A549 (cell line): ENCODE measurements around the gene CDC6. TPM values are rescaled to one million over a fixed set of nuclear protein-coding genes. Genes with fewer than 3 reads are reported as not detected.

Source experiments
- ATAC-seq, 2 experiments: fragments of 200-7000 bp in 1 of 2; fragments of >200 bp in 1 of 2; cut with Nextera tagmentation in 1 of 2; cut with Tn5 transposase in 1 of 2; 3 replicates each; pipeline versions ENCODE4 v1.8.0 to v1.9.1; 2018 to 2020; ENCODE audit warnings: mild to moderate bottlenecking in 1 of 2, moderate library complexity in 1 of 2
- CTCF ChIA-PET: fragments of 300-600 bp; sonication (Branson Sonifier 250); formaldehyde crosslinking; extraction: SDS; loops from one replicate; lab custom pipeline; 2021; ENCODE audit warnings: antibody characterized with exemption, inconsistent platforms; lab: Yijun Ruan, JAX
- POLR2A ChIA-PET: fragments of 350-600 bp; formaldehyde crosslinking; extraction: SDS; loops from one replicate; lab custom pipeline; 2021; ENCODE audit warnings: antibody characterized with exemption, inconsistent platforms; lab: Yijun Ruan, JAX
- DNase-seq, 2 experiments: peaks; one replicate each; pipeline versions ENCODE4 v3.0.0 to v3.0.0-alpha.2; 2011 to 2016; ENCODE audit warnings: low read depth in 1 of 2, low spot score in 1 of 2
- FAIRE-seq: peaks from 2 replicates; lab custom pipeline; 2011; peaks lifted over from hg19 to GRCh38; lab: Jason Lieb, UNC
- H3K27ac ChIP-seq, 2 experiments: fragments of >200 bp; sonication (Bioruptor Twin); formaldehyde crosslinking; 3 replicates each; pipeline ENCODE4 v1.5.1; 2016 to 2017
- H3K4me1 ChIP-seq: fragments of >200 bp; sonication (Bioruptor Twin); formaldehyde crosslinking; 3 replicates; pipeline ENCODE4 v1.6.1; 2016
- H3K4me2 ChIP-seq: fragments of >200 bp; sonication (Bioruptor Twin); formaldehyde crosslinking; 3 replicates; pipeline ENCODE4 v1.6.1; 2016
- H3K4me3 ChIP-seq: fragments of >200 bp; sonication (Bioruptor Twin); formaldehyde crosslinking; 3 replicates; pipeline ENCODE4 v1.5.1; 2016
- H3K9me3 ChIP-seq: fragments of >200 bp; sonication (Bioruptor Twin); formaldehyde crosslinking; 3 replicates; pipeline ENCODE4 v1.6.1; 2016
- E2F6 ChIP-seq: IDR thresholded peaks from 2 replicates; pipeline ENCODE4 v1.6.1; 2012; ENCODE audit warnings: low read depth, borderline replicate concordance
- EHMT2 ChIP-seq: fragments of 200-600 bp; sonication (generic); IDR thresholded peaks from 2 replicates; pipeline ENCODE4 v1.6.1; 2016; ENCODE audit warnings: antibody characterized with exemption, low read depth, mild to moderate bottlenecking, moderate library complexity
- ELK1 ChIP-seq: fragments of 150-350 bp; IDR thresholded peaks from 2 replicates; pipeline ENCODE4 v1.6.1; 2014; ENCODE audit warnings: low read depth, mild to moderate bottlenecking, low read length
- FOSL2 ChIP-seq, 2 experiments: fragments of 450-650 bp in 1 of 2; fragments of >200 bp in 1 of 2; sonication (Bioruptor Twin) in 1 of 2; formaldehyde crosslinking; IDR thresholded peaks; 2 replicates each; pipeline versions ENCODE4 v1.5.0 to v1.6.1; 2016 to 2020; ENCODE audit warnings: mild to moderate bottlenecking in 1 of 2, moderate library complexity in 1 of 2
- FOXS1 ChIP-seq: fragments of 250-450 bp; sonication (Bioruptor Pico); IDR thresholded peaks from 2 replicates; pipeline ENCODE4 v1.5.0; 2020; ENCODE audit warnings: mild to moderate bottlenecking, moderate library complexity
- JUN ChIP-seq, 2 experiments: fragments of >200 bp; sonication (Bioruptor Twin); formaldehyde crosslinking; IDR thresholded peaks; 2 replicates in 1 of 2; 3 replicates in 1 of 2; pipeline ENCODE4 v1.6.1; 2016 to 2017
- MAFK ChIP-seq: fragments of 450-650 bp; IDR thresholded peaks from 2 replicates; pipeline ENCODE4 v1.6.1; 2014; ENCODE audit not compliant: partially characterized antibody
- MAX ChIP-seq: IDR thresholded peaks from 2 replicates; pipeline ENCODE4 v1.6.1; 2012
- MAZ ChIP-seq: fragments of 150-350 bp; IDR thresholded peaks from 2 replicates; pipeline ENCODE4 v1.6.1; 2014; ENCODE audit warnings: antibody characterized with exemption, low read depth, low read length, borderline replicate concordance
- MYC ChIP-seq: IDR thresholded peaks from 2 replicates; pipeline ENCODE4 v1.6.1; 2012; ENCODE audit warnings: mild to moderate bottlenecking, inconsistent platforms, low read length, improper control_type of control experiment, borderline replicate concordance
- NR3C1 ChIP-seq: fragments of >200 bp; sonication (Bioruptor Twin); formaldehyde crosslinking; IDR thresholded peaks from 3 replicates; pipeline ENCODE4 v1.6.1; 2017
- PHF8 ChIP-seq: fragments of 200-600 bp; sonication (generic); IDR thresholded peaks from 2 replicates; pipeline ENCODE4 v1.6.1; 2016; ENCODE audit warnings: low read depth, mild to moderate bottlenecking, antibody characterized with exemption, moderate library complexity, borderline replicate concordance
- RAD21 ChIP-seq, 2 experiments: fragments of >200 bp in 1 of 2; sonication (Bioruptor Twin) in 1 of 2; formaldehyde crosslinking in 1 of 2; IDR thresholded peaks in 1 of 2; conservative IDR thresholded peaks in 1 of 2; 2 replicates in 1 of 2; 3 replicates in 1 of 2; pipeline ENCODE4 v1.6.1; 2012 to 2018; ENCODE audit warnings: inconsistent platforms in 1 of 2
- RARB ChIP-seq: fragments of 250-450 bp; sonication (Bioruptor Pico); IDR thresholded peaks from 2 replicates; pipeline ENCODE4 v1.8.0; 2021; ENCODE audit warnings: mild to moderate bottlenecking, moderate library complexity
- RCOR1 ChIP-seq: fragments of 150-350 bp; IDR thresholded peaks from 2 replicates; pipeline ENCODE4 v1.6.1; 2014; ENCODE audit warnings: antibody characterized with exemption, low read length, low read depth
- RNF2 ChIP-seq: fragments of 200-600 bp; sonication (generic); IDR thresholded peaks from 2 replicates; pipeline ENCODE4 v1.6.1; 2016; ENCODE audit warnings: low read depth, mild to moderate bottlenecking, antibody characterized with exemption, moderate library complexity, borderline replicate concordance
- SMC3 ChIP-seq: fragments of >200 bp; sonication (Bioruptor Twin); formaldehyde crosslinking; IDR thresholded peaks from 3 replicates; pipeline ENCODE4 v1.6.1; 2018; ENCODE audit warnings: inconsistent platforms
- TP53 ChIP-seq: fragments of 250-450 bp; sonication (Bioruptor Pico); IDR thresholded peaks from 2 replicates; pipeline ENCODE4 v1.5.0; 2021; ENCODE audit warnings: mild to moderate bottlenecking, moderate library complexity
- USF2 ChIP-seq: fragments of 450-650 bp; IDR thresholded peaks from 2 replicates; pipeline ENCODE4 v1.6.1; 2014; ENCODE audit warnings: antibody characterized with exemption
- ZC3H11A ChIP-seq: fragments of 450-650 bp; IDR thresholded peaks from 2 replicates; pipeline ENCODE4 v1.6.1; 2014; ENCODE audit warnings: antibody characterized with exemption, mild to moderate bottlenecking
- ZSCAN20 ChIP-seq: fragments of 250-450 bp; sonication (Bioruptor Pico); IDR thresholded peaks from 2 replicates; pipeline ENCODE4 v1.8.0; 2022; ENCODE audit warnings: mild to moderate bottlenecking, moderate library complexity
- WGBS: methylation state at CpG from one replicate; pipeline ENCODE4 v1.1.6; 2017; ENCODE audit errors: missing lambda C conversion rate; 5-methylcytosine and 5-hydroxymethylcytosine counted together
- polyA plus RNA-seq, 4 experiments: library from polyadenylated mRNA; depleted of rRNA in 3 of 4; stranded (reverse); fragments of >200 nt; fragmentation: RNase III in 1 of 4; extraction: RNeasy Plus Mini Kit Qiagen cat#74134 plus additional on column Dnase treatment in 1 of 4; gene quantifications; 2 replicates in 3 of 4; 3 replicates in 1 of 4; pipeline ENCODE4 v1.2.3, GENCODE V29; 2011 to 2017

CDC6 gene
- polyA plus RNA-seq, 2 of the 4 experiments (the other 2 are of a cell fraction), result 67.0 to 79.5 TPM

GRCh38 chr17:40265337-40265736 lies 22.3 kb upstream of the CDC6 start:
- DNase-seq, result no peak
- Histone ChIP-seq H3K9me3 (no peaks in the 10 kb centered on the region), H3K4me2 (no peak overlapping the region), H3K4me1 (no peaks in the 10 kb centered on the region), H3K27ac (no peak overlapping the region), H3K4me3 (no peak overlapping the region)
- ChIA-PET POLR2A (no interaction called here), CTCF (interaction anchor here (1.6 kb wide), 3 partner anchors 21 to 74 kb away, joined by 4 to 5 read pairs (median 5); no protein-coding TSS in a partner anchor)
- no peak for FAIRE-seq
- no peak for TF ChIP-seq ELK1
- TF ChIP-seq ZSCAN20, result no peak
- no peak for TF ChIP-seq PHF8
- no peak for TF ChIP-seq USF2
- no peak for TF ChIP-seq FOSL2 (IDR thresholded peaks at IDR 0.05)
- TF ChIP-seq FOSL2 (CRISPR knock-in tag; IDR thresholded peaks at IDR 0.05), result no peak
- TF ChIP-seq MAZ, result no peak
- no peak for ATAC-seq
- WGBS, result 94% methylated on average over 5 of the region's 5 CpGs

GRCh38 chr17:40266882-40267281 lies 20.8 kb upstream of the CDC6 start:
- FAIRE-seq (no peak), DNase-seq (no peak), ATAC-seq (no peak)
- TF ChIP-seq MYC, result no peak
- TF ChIP-seq ZC3H11A, result no peak
- no peak for TF ChIP-seq FOSL2 (IDR thresholded peaks at IDR 0.05)
- TF ChIP-seq FOSL2 (CRISPR knock-in tag; IDR thresholded peaks at IDR 0.05), result no peak
- TF ChIP-seq MAFK, result no peak
- no peak for TF ChIP-seq MAX
- no peak for TF ChIP-seq NR3C1
- no peak for TF ChIP-seq ELK1
- Histone ChIP-seq H3K4me2 (no peak overlapping the region), H3K27ac (no peak overlapping the region), H3K4me1 (no peaks in the 10 kb centered on the region), H3K4me3 (no peak overlapping the region), H3K9me3 (no peaks in the 10 kb centered on the region)
- POLR2A ChIA-PET, result no interaction called here
- CTCF ChIA-PET, result interaction anchor here (0.9 to 1.7 kb wide), 9 partner anchors 11 to 75 kb away, joined by 3 to 9 read pairs (median 4); partner anchors contain the start of gene WIPF2
- 93% methylated on average over 6 of the region's 6 CpGs for WGBS

- TF ChIP-seq SMC3, result no peak
- no peak for TF ChIP-seq MAFK
- TF ChIP-seq RARB (CRISPR knock-in tag), result no peak
- no peak for TF ChIP-seq E2F6
- TF ChIP-seq JUN (IDR thresholded peaks at IDR 0.05), result no peak
- TF ChIP-seq RCOR1, result no peak
- TF ChIP-seq FOXS1 (CRISPR knock-in tag), result no peak
- no peak for TF ChIP-seq RAD21 (conservative IDR thresholded peaks at IDR 0.05 in 1 of 2, IDR thresholded peaks at IDR 0.05 in 1 of 2)
- TF ChIP-seq RNF2, result no peak
- TF ChIP-seq ELK1, result no peak
- TF ChIP-seq EHMT2, result no peak
- TF ChIP-seq TP53 (CRISPR knock-in tag), result no peak
- ATAC-seq, result no peak
- no peaks in the 10 kb centered on the region for H3K4me1 ChIP-seq
- WGBS, result 92% methylated on average over 2 of the region's 2 CpGs
- ChIA-PET POLR2A (no interaction called here), CTCF (interaction anchor here (0.9 to 1.7 kb wide), 11 partner anchors 11 to 243 kb away, joined by 3 to 9 read pairs (median 4); partner anchors contain the start of gene CDC6)
- no peak for FAIRE-seq
- no peaks in the 10 kb centered on the region for H3K9me3 ChIP-seq
- H3K4me3 ChIP-seq, result no peak overlapping the region
- no peak overlapping the region for H3K4me2 ChIP-seq
- H3K27ac ChIP-seq, result no peak overlapping the region
- no peak for DNase-seq
Measured at GRCh38 chr17:40268141-40268712, 19.5 kb upstream of the CDC6 start.
